HG02885 (cell line): Measurements from ENCODE around the gene TRAPPC13.
"Not testable (repeated sequence)": the region's sequence is repeated elsewhere in the genome, so short reads cannot be mapped to it uniquely, and the experiment has no call there.

Experiments
- ATAC-seq: cut with Tn5 transposase; IDR thresholded peaks from one replicate; pipeline ENCODE4 v1.9.1; 2021; ENCODE audit warnings: mild to moderate bottlenecking; ENCODE audit not compliant: unreplicated experiment, poor library complexity

The TRAPPC13 gene

GRCh38 chr5:65624571-65625555 lies at the start of gene TRAPPC13, which contains the start of gene SHLD3:
Gene TRAPPC13, plus strand, starts transcription at chr5:65625027. Its CDS starts 34 bp downstream, at chr5:65625061.
Gene SHLD3, plus strand, starts transcription at chr5:65625027. Its CDS starts 4,561 bp downstream, at chr5:65629588.
- ATAC-seq: peak; percentile 78

- no peak for ATAC-seq
These were observed 47.7 kb upstream of the TRAPPC13 start for GRCh38 chr5:65577141-65577540.

GRCh38 chr5:65588694-65589093 lies 36.1 kb upstream of the TRAPPC13 start:
- no peak for ATAC-seq

- ATAC-seq: not testable (repeated sequence)
These were observed 23.1 kb upstream of the TRAPPC13 start for GRCh38 chr5:65601761-65602160.

- ATAC-seq: no peak
These were observed 13.3 kb upstream of the TRAPPC13 start for GRCh38 chr5:65611524-65611923.

GRCh38 chr5:65612298-65612907 lies 12.4 kb upstream of the TRAPPC13 start:
- no peak for ATAC-seq

- ATAC-seq: no peak
These were observed 4.8 kb upstream of the TRAPPC13 start for GRCh38 chr5:65620021-65620420.

- not testable (repeated sequence) for ATAC-seq
These were observed 2.9 kb upstream of the TRAPPC13 start for GRCh38 chr5:65621961-65622360.

GRCh38 chr5:65623482-65623881 lies 1.3 kb upstream of the TRAPPC13 start:
- no peak for ATAC-seq

- peak; percentile 96 for ATAC-seq
These were observed 729 bp upstream of the TRAPPC13 start, which contains the start of gene TRIM23 for GRCh38 chr5:65624025-65624570. Gene TRIM23, minus strand, starts transcription at chr5:65624333. Its CDS starts 59 bp downstream, at chr5:65624274.

- ATAC-seq: no peak
These were observed 916 bp downstream of the TRAPPC13 start for GRCh38 chr5:65625743-65626142.

GRCh38 chr5:65630981-65631380 lies 6.2 kb downstream of the TRAPPC13 start:
- no peak for ATAC-seq

GRCh38 chr5:65640240-65640639 lies 15.4 kb downstream of the TRAPPC13 start:
- no peak for ATAC-seq

- no peak for ATAC-seq
These were observed 22.1 kb downstream of the TRAPPC13 start for GRCh38 chr5:65646938-65647337.

- ATAC-seq: no peak
These were observed 23.1 kb downstream of the TRAPPC13 start for GRCh38 chr5:65647941-65648340.

- ATAC-seq: no peak
These were observed 26.3 kb downstream of the TRAPPC13 start for GRCh38 chr5:65651144-65651543.

- ATAC-seq: no peak
These were observed 29.9 kb downstream of the TRAPPC13 start for GRCh38 chr5:65654713-65655112.

- ATAC-seq: no peak
These were observed 39.1 kb downstream of the TRAPPC13 start for GRCh38 chr5:65663804-65664521.

- no peak for ATAC-seq
These were observed 43.9 kb downstream of the TRAPPC13 start for GRCh38 chr5:65668696-65669095.

- ATAC-seq: no peak
These were observed 48.0 kb downstream of the TRAPPC13 start for GRCh38 chr5:65672796-65673195.
